Measurements from ENCODE around the gene LMNTD1. TPM values are rescaled to one million over a fixed set of nuclear protein-coding genes. Genes with fewer than 3 reads are reported as not detected.

Gene LMNTD1
- total RNA-seq, 1 experiment from 2014 or later: 2.8 TPM

- Histone ChIP-seq H3K4me3 (ENCODE audit: insufficient read depth, low read depth, low read length) (no peak overlapping the region), H3K36me3 (replicated peaks; ENCODE audit: control insufficient read depth, insufficient read depth, low read length) (no peaks in the 10 kb centered on the region), H3K27me3 (ENCODE audit: control insufficient read depth, insufficient read depth, low read length) (no peaks in the 10 kb centered on the region)
- DNase-seq: no peak
Observed at GRCh38 chr12:25574761-25575160, 21.7 kb upstream of the LMNTD1 start.

GRCh38 chr12:25573346-25573745, 20.3 kb upstream of the LMNTD1 start:
- Histone ChIP-seq H3K4me3 (ENCODE audit: insufficient read depth, low read depth, low read length) (no peak overlapping the region), H3K36me3 (replicated peaks; ENCODE audit: control insufficient read depth, insufficient read depth, low read length) (no peaks in the 10 kb centered on the region), H3K27me3 (ENCODE audit: control insufficient read depth, insufficient read depth, low read length) (no peaks in the 10 kb centered on the region)
- DNase-seq: no peak

GRCh38 chr12:25570418-25570817, 17.3 kb upstream of the LMNTD1 start:
- Histone ChIP-seq H3K36me3 (replicated peaks; ENCODE audit: control insufficient read depth, insufficient read depth, low read length) (no peaks in the 10 kb centered on the region), H3K27me3 (ENCODE audit: control insufficient read depth, insufficient read depth, low read length) (no peaks in the 10 kb centered on the region), H3K4me3 (ENCODE audit: insufficient read depth, low read depth, low read length) (no peak overlapping the region)
- no peak for DNase-seq

- Histone ChIP-seq H3K36me3 (replicated peaks; ENCODE audit: control insufficient read depth, insufficient read depth, low read length) (no peaks in the 10 kb centered on the region), H3K4me3 (ENCODE audit: insufficient read depth, low read depth, low read length) (no peak overlapping the region), H3K27me3 (ENCODE audit: control insufficient read depth, insufficient read depth, low read length) (no peaks in the 10 kb centered on the region)
- no peak for DNase-seq
Observed at GRCh38 chr12:25566202-25566949, 13.3 kb upstream of the LMNTD1 start.

- Histone ChIP-seq H3K4me3 (ENCODE audit: insufficient read depth, low read depth, low read length) (no peak overlapping the region), H3K27me3 (ENCODE audit: control insufficient read depth, insufficient read depth, low read length) (no peaks in the 10 kb centered on the region), H3K36me3 (replicated peaks; ENCODE audit: control insufficient read depth, insufficient read depth, low read length) (no peaks in the 10 kb centered on the region)
- DNase-seq: no peak
Observed at GRCh38 chr12:25558586-25558985, 5.5 kb upstream of the LMNTD1 start.

- Histone ChIP-seq H3K4me3 (ENCODE audit: insufficient read depth, low read depth, low read length) (no peak overlapping the region), H3K36me3 (replicated peaks; ENCODE audit: control insufficient read depth, insufficient read depth, low read length) (no peaks in the 10 kb centered on the region), H3K27me3 (ENCODE audit: control insufficient read depth, insufficient read depth, low read length) (no peaks in the 10 kb centered on the region)
- DNase-seq: peak; percentile 19
Observed at GRCh38 chr12:25557830-25558436, 4.8 kb upstream of the LMNTD1 start.

- DNase-seq: no peak
- H3K27me3 ChIP-seq (ENCODE audit: control insufficient read depth, insufficient read depth, low read length): no peaks in the 10 kb centered on the region
- no peak overlapping the region for H3K4me3 ChIP-seq (ENCODE audit: insufficient read depth, low read depth, low read length)
- no peaks in the 10 kb centered on the region for H3K36me3 ChIP-seq (replicated peaks; ENCODE audit: control insufficient read depth, insufficient read depth, low read length)
Observed at GRCh38 chr12:25556153-25556552, 3.1 kb upstream of the LMNTD1 start.

GRCh38 chr12:25552681-25553080, 402 bp downstream of the LMNTD1 start:
- H3K27me3 ChIP-seq (ENCODE audit: control insufficient read depth, insufficient read depth, low read length): no peaks in the 10 kb centered on the region
- no peaks in the 10 kb centered on the region for H3K36me3 ChIP-seq (replicated peaks; ENCODE audit: control insufficient read depth, insufficient read depth, low read length)
- H3K4me3 ChIP-seq (ENCODE audit: insufficient read depth, low read depth, low read length): no peak overlapping the region
- no peak for DNase-seq

GRCh38 chr12:25550186-25550585, 2.9 kb downstream of the LMNTD1 start:
- no peaks in the 10 kb centered on the region for H3K36me3 ChIP-seq (replicated peaks; ENCODE audit: control insufficient read depth, insufficient read depth, low read length)
- H3K27me3 ChIP-seq (ENCODE audit: control insufficient read depth, insufficient read depth, low read length): no peaks in the 10 kb centered on the region
- DNase-seq: no peak
- no peak overlapping the region for H3K4me3 ChIP-seq (ENCODE audit: insufficient read depth, low read depth, low read length)

- H3K4me3 ChIP-seq (ENCODE audit: insufficient read depth, low read depth, low read length): no peak overlapping the region
- no peaks in the 10 kb centered on the region for H3K36me3 ChIP-seq (replicated peaks; ENCODE audit: control insufficient read depth, insufficient read depth, low read length)
Observed at GRCh38 chr12:25549120-25549519, 4.0 kb downstream of the LMNTD1 start.

GRCh38 chr12:25546318-25546717, 6.8 kb downstream of the LMNTD1 start:
- no peak for DNase-seq
- Histone ChIP-seq H3K36me3 (replicated peaks; ENCODE audit: control insufficient read depth, insufficient read depth, low read length) (no peaks in the 10 kb centered on the region), H3K4me3 (ENCODE audit: insufficient read depth, low read depth, low read length) (no peak overlapping the region), H3K27me3 (ENCODE audit: control insufficient read depth, insufficient read depth, low read length) (no peaks in the 10 kb centered on the region)

More at GRCh38 chr12:25549120-25549519, 4.0 kb downstream of the LMNTD1 start:
- no peak for DNase-seq
- no peaks in the 10 kb centered on the region for H3K27me3 ChIP-seq (ENCODE audit: control insufficient read depth, insufficient read depth, low read length)

- Histone ChIP-seq H3K36me3 (replicated peaks; ENCODE audit: control insufficient read depth, insufficient read depth, low read length) (no peaks in the 10 kb centered on the region), H3K4me3 (ENCODE audit: insufficient read depth, low read depth, low read length) (no peak overlapping the region), H3K27me3 (ENCODE audit: control insufficient read depth, insufficient read depth, low read length) (no peaks in the 10 kb centered on the region)
- DNase-seq: no peak
Observed at GRCh38 chr12:25533150-25533549, 19.9 kb downstream of the LMNTD1 start.

GRCh38 chr12:25531502-25532052, 21.5 kb downstream of the LMNTD1 start:
- no peak for DNase-seq
- Histone ChIP-seq H3K36me3 (replicated peaks; ENCODE audit: control insufficient read depth, insufficient read depth, low read length) (no peaks in the 10 kb centered on the region), H3K4me3 (ENCODE audit: insufficient read depth, low read depth, low read length) (no peak overlapping the region), H3K27me3 (ENCODE audit: control insufficient read depth, insufficient read depth, low read length) (no peaks in the 10 kb centered on the region)

GRCh38 chr12:25529738-25530137, 23.3 kb downstream of the LMNTD1 start:
- DNase-seq: no peak
- H3K27me3 ChIP-seq (ENCODE audit: control insufficient read depth, insufficient read depth, low read length): no peaks in the 10 kb centered on the region
- H3K4me3 ChIP-seq (ENCODE audit: insufficient read depth, low read depth, low read length): no peak overlapping the region
- H3K36me3 ChIP-seq (replicated peaks; ENCODE audit: control insufficient read depth, insufficient read depth, low read length): no peaks in the 10 kb centered on the region

- Histone ChIP-seq H3K36me3 (replicated peaks; ENCODE audit: control insufficient read depth, insufficient read depth, low read length) (no peaks in the 10 kb centered on the region), H3K27me3 (ENCODE audit: control insufficient read depth, insufficient read depth, low read length) (no peaks in the 10 kb centered on the region), H3K4me3 (ENCODE audit: insufficient read depth, low read depth, low read length) (no peak overlapping the region)
- DNase-seq: no peak
Observed at GRCh38 chr12:25526778-25527177, 26.3 kb downstream of the LMNTD1 start.
